MG63 (cell line): Measurements from ENCODE around the gene CLEC16A. TPM values are rescaled to one million over a fixed set of nuclear protein-coding genes. Genes with fewer than 3 reads are reported as not detected.
A peak's percentile ranks its signal among the peaks of the same experiment; 100 is the strongest.

ENCODE experiments used
- DNase-seq: peaks from one replicate; pipeline ENCODE4 v3.0.0-alpha.2; 2020
- H3K27me3 ChIP-seq: fragments of 250-450 bp; sonication (Bioruptor Pico); 2 replicates; pipeline ENCODE4 v1.5.1; 2020; ENCODE audit warnings: mild to moderate bottlenecking, moderate library complexity
- H3K36me3 ChIP-seq: fragments of 250-450 bp; sonication (Bioruptor Pico); 2 replicates; pipeline ENCODE4 v1.5.1; 2020; ENCODE audit warnings: mild to moderate bottlenecking, moderate library complexity
- H3K4me3 ChIP-seq: fragments of 250-450 bp; sonication (Bioruptor Pico); 2 replicates; pipeline ENCODE4 v1.5.1; 2020; ENCODE audit warnings: mild to moderate bottlenecking, moderate library complexity
- H3K9me3 ChIP-seq: fragments of 250-450 bp; sonication (Bioruptor Pico); 2 replicates; pipeline ENCODE4 v1.5.1; 2020; ENCODE audit warnings: mild to moderate bottlenecking, moderate library complexity
- total RNA-seq: library from RNA; depleted of rRNA; stranded (reverse); fragments of >200 nt; shearing (Covaris generic); gene quantifications from 2 replicates; pipeline ENCODE4 v1.2.3, GENCODE V29; 2014; ENCODE audit warnings: low replicate concordance

The CLEC16A gene
- total RNA-seq, 1 experiment from 2014 or later: 11.5 TPM

GRCh38 chr16:11080999-11081630 is 136.8 kb downstream of the CLEC16A start:
- Histone ChIP-seq H3K27me3 (no peaks in the 10 kb centered on the region), H3K4me3 (no peak overlapping the region), H3K36me3 (peaks cover 23% of the 10 kb centered on the region), H3K9me3 (no peaks in the 10 kb centered on the region)
- DNase-seq: no peak

- no peak for DNase-seq
- Histone ChIP-seq H3K9me3 (no peaks in the 10 kb centered on the region), H3K4me3 (no peak overlapping the region), H3K27me3 (no peaks in the 10 kb centered on the region), H3K36me3 (peaks cover 23% of the 10 kb centered on the region)
These were observed 137.9 kb downstream of the CLEC16A start for GRCh38 chr16:11082108-11082859.

- Histone ChIP-seq H3K4me3 (no peak overlapping the region), H3K9me3 (no peaks in the 10 kb centered on the region), H3K36me3 (peaks cover 23% of the 10 kb centered on the region), H3K27me3 (no peaks in the 10 kb centered on the region)
- DNase-seq: no peak
These were observed 138.6 kb downstream of the CLEC16A start for GRCh38 chr16:11082860-11083388.

- no peaks in the 10 kb centered on the region for H3K27me3 ChIP-seq
- DNase-seq: peak; percentile 78
- H3K9me3 ChIP-seq: no peaks in the 10 kb centered on the region
- peaks cover 25% of the 10 kb centered on the region for H3K36me3 ChIP-seq
- no peak overlapping the region for H3K4me3 ChIP-seq
These were observed 140.1 kb downstream of the CLEC16A start for GRCh38 chr16:11084484-11084875.

GRCh38 chr16:11084876-11085485 is 140.6 kb downstream of the CLEC16A start:
- peak; percentile 31 for DNase-seq

GRCh38 chr16:11085916-11086315 is 141.6 kb downstream of the CLEC16A start:
- Histone ChIP-seq H3K27me3 (no peaks in the 10 kb centered on the region), H3K4me3 (no peak overlapping the region), H3K36me3 (peaks cover 19% of the 10 kb centered on the region), H3K9me3 (no peaks in the 10 kb centered on the region)
- DNase-seq: no peak

More at GRCh38 chr16:11084876-11085485, 140.6 kb downstream of the CLEC16A start:
- peaks cover 25% of the 10 kb centered on the region for H3K36me3 ChIP-seq
- no peaks in the 10 kb centered on the region for H3K9me3 ChIP-seq
- H3K27me3 ChIP-seq: no peaks in the 10 kb centered on the region
- H3K4me3 ChIP-seq: no peak overlapping the region

GRCh38 chr16:11087691-11088073 is 143.3 kb downstream of the CLEC16A start:
- DNase-seq: no peak
- H3K9me3 ChIP-seq: no peaks in the 10 kb centered on the region
- no peaks in the 10 kb centered on the region for H3K27me3 ChIP-seq
- H3K36me3 ChIP-seq: peaks cover 18% of the 10 kb centered on the region
- H3K4me3 ChIP-seq: no peak overlapping the region

GRCh38 chr16:11088074-11088730 is 143.8 kb downstream of the CLEC16A start:
- Histone ChIP-seq H3K4me3 (no peak overlapping the region), H3K27me3 (no peaks in the 10 kb centered on the region), H3K9me3 (no peaks in the 10 kb centered on the region), H3K36me3 (peaks cover 18% of the 10 kb centered on the region)
- no peak for DNase-seq

- Histone ChIP-seq H3K4me3 (no peak overlapping the region), H3K27me3 (no peaks in the 10 kb centered on the region), H3K9me3 (no peaks in the 10 kb centered on the region), H3K36me3 (peaks cover 20% of the 10 kb centered on the region)
- DNase-seq: no peak
These were observed 144.5 kb downstream of the CLEC16A start for GRCh38 chr16:11088831-11089230.

GRCh38 chr16:11089504-11090124 is 145.2 kb downstream of the CLEC16A start:
- Histone ChIP-seq H3K9me3 (no peaks in the 10 kb centered on the region), H3K36me3 (peaks cover 16% of the 10 kb centered on the region), H3K4me3 (no peak overlapping the region), H3K27me3 (no peaks in the 10 kb centered on the region)
- peak; percentile 89 for DNase-seq

GRCh38 chr16:11090232-11090631 is 145.9 kb downstream of the CLEC16A start:
- Histone ChIP-seq H3K36me3 (peaks cover 10% of the 10 kb centered on the region), H3K9me3 (no peaks in the 10 kb centered on the region), H3K27me3 (no peaks in the 10 kb centered on the region), H3K4me3 (no peak overlapping the region)
- DNase-seq: no peak

- H3K9me3 ChIP-seq: no peaks in the 10 kb centered on the region
- H3K4me3 ChIP-seq: no peak overlapping the region
- H3K27me3 ChIP-seq: no peaks in the 10 kb centered on the region
- DNase-seq: no peak
- peaks cover 4% of the 10 kb centered on the region; the same call in 1 of the 2 replicates for H3K36me3 ChIP-seq
These were observed 146.8 kb downstream of the CLEC16A start for GRCh38 chr16:11091021-11091785.

- no peak for DNase-seq
- Histone ChIP-seq H3K4me3 (no peak overlapping the region), H3K36me3 (peaks cover 4% of the 10 kb centered on the region), H3K27me3 (no peaks in the 10 kb centered on the region), H3K9me3 (no peaks in the 10 kb centered on the region)
These were observed 148.6 kb downstream of the CLEC16A start for GRCh38 chr16:11092788-11093571.

- no peak for DNase-seq
- Histone ChIP-seq H3K4me3 (no peak overlapping the region), H3K9me3 (no peaks in the 10 kb centered on the region), H3K36me3 (peaks cover 10% of the 10 kb centered on the region), H3K27me3 (no peaks in the 10 kb centered on the region)
These were observed 149.3 kb downstream of the CLEC16A start for GRCh38 chr16:11093572-11094074.
